HG02852 (cell line): Measurements from ENCODE around the gene KRTAP10-6.
"Not testable (repeated sequence)": the region's sequence is repeated elsewhere in the genome, so short reads cannot be mapped to it uniquely, and the experiment has no call there.

Source experiments
- ATAC-seq: cut with Tn5 transposase; IDR thresholded peaks from one replicate; pipeline ENCODE4 v1.9.1; 2021; ENCODE audit warnings: mild to moderate bottlenecking, moderate library complexity; ENCODE audit not compliant: unreplicated experiment

Gene KRTAP10-6

GRCh38 chr21:44600118-44600978 is 8.0 kb upstream of the KRTAP10-6 start, which contains the start of gene KRTAP10-7:
KRTAP10-7 (plus strand) TSS chr21:44600597; CDS start chr21:44600622, 25 bp downstream.
- ATAC-seq = not testable (repeated sequence)

DNA sequence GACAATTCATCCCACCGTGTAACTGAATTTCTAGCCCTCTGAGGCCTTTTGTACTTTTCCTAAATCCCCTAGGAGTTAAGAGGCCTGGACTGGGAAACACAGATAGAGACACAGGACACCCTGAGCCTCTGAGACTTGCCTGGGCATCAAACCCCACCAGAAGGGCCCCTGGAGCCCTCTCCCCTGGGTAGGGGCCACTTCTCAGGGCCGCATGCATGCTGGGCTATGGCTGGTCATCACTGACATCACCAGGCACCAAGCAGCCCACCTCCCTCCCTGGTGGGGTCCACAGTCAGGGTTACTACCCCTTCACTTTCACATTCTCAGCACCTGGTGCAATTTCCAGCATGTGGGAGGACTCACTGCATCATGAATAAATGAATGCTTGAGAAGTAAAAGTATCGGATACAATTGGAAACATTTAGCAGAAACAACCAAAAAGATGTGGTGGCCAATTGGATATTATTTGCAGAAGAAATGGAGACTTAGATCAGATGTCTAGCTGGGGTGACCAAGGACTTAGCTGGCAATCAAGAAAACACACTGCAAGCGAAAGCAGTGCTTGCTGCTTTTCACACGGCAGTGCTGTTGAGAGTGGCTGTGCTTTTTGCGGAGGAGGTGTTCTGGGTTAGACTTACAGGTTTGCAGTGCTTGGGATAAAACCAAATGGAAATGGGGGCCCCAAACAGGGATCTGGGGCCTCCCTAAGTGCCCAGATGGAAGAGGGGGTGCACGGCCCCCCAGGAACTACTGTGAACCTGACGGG is 7.1 kb upstream of the KRTAP10-6 start:
- ATAC-seq = no peak

GRCh38 chr21:44598061-44598460 is 5.8 kb upstream of the KRTAP10-6 start:
- no peak for ATAC-seq

DNA sequence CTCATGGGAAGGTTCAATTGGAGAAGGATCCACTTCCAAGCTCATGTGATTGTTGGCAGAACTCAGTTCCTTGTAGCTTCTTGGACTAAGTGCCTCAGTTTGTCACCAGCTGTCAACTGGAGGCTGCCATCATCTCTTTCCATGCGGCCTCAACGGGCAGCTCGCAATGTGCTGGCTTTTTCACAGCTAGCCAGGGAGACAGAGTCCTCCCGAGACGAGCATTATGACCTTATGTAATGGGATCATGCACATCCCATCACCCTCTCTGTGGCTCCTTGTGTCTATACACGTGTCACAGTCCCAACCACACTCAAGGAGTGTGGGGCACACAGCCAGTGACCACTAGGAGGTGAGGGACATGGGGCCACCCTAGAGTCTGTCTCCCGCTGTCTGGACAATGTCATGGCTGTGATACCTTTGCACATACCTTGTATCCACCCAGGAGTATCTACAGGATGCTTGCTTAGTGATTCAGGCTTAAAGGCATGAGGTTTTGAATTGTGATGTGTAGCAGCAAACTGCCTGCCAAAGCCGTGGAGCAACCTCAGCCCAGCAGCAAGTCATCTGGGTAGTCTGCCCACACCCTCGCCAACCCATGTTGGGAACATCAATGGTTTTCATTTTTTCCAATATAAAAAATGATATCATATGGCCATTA is 3.9 kb upstream of the KRTAP10-6 start:
- no peak for ATAC-seq

DNA sequence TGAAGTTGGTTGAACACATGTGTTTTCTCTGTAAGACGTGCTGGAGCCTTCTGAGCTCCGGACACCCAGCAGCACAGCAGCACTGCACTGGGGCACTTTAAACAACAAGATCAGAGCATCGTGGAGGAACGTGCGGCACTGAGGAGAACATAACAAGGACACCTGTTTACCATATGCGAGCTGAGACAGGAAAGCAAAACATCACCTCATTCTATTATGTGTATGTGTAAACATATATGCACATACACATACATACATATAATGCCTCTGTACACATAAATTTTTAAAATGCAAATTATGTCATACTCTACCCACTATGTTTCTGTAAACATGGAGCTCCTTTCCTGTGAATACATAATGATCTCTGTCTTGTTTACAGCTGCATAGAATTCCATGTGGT is 3.2 kb upstream of the KRTAP10-6 start:
- ATAC-seq = no peak

- no peak for ATAC-seq
Measured at GRCh38 chr21:44594406-44594916, 2.2 kb upstream of the KRTAP10-6 start.

GRCh38 chr21:44593598-44594405 is 1.5 kb upstream of the KRTAP10-6 start:
- no peak for ATAC-seq

- ATAC-seq = not testable (repeated sequence)
Measured at GRCh38 chr21:44591801-44592130, 539 bp downstream of the KRTAP10-6 start.

DNA sequence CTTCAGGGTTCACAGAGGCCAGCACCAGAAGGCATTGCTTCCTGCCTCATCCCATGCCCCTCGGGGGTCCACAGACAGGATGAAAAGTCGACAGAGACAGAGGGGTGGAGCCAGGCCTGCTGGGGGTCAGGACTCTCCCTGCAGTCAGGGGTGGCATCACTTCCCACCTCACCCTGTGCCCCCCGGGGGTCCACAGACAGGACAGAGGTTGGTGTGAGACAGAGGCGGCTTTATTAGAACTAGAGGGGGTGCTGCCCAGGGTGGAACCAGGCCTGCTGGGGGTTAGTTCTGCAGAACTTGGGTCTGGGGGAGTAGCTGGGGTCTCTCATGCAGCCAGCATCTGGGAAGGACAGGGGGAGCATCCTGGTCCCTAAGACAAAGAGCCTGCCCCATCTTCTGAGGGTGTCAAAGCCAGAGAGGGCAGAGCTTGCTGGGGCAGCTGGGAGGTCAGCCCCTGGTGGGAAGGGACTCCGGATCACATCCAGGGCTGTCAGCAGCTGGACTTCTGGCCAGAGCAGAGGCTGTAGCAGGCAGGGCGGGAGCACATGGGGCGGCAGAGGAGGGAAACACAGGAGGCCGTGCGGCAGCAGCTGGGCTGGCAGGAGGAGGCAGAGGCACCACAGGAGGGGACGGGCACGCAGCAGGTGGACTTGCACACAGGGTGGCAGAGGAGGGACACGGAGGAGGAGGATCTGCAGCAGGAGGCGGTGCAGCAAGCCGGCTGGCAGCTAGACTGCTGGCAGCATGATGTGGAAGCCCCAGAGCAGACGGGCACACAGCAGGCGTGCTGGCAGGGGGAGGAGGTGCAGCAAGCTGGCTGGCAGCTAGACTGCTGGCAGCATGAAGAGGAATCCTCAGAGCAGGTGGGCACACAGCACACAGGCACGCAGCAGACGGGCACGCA is 1.2 kb downstream of the KRTAP10-6 start:
- not testable (repeated sequence) for ATAC-seq

- no peak for ATAC-seq
Measured at GRCh38 chr21:44590311-44590721, 2.0 kb downstream of the KRTAP10-6 start.

GRCh38 chr21:44589586-44590305 is 2.6 kb downstream of the KRTAP10-6 start:
- ATAC-seq = no peak

DNA sequence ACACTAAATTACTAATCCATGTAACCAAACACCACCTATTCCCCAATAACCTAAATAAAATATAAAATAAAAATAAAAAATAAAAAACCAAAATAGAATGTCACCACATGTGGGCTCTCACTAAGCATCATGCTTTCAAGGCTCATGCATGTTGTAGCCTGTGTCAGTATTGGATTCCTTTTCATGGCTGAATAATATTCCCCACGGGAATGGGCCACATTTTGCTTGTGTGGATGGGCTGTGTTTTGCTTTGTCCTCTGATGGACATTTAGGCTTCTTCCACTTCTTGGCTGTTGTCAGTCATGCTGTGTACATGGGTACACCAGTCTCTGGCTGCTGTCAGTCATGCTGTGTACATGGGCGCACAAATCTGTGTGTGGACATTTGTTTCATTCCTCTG is 3.2 kb downstream of the KRTAP10-6 start:
- ATAC-seq = no peak

DNA sequence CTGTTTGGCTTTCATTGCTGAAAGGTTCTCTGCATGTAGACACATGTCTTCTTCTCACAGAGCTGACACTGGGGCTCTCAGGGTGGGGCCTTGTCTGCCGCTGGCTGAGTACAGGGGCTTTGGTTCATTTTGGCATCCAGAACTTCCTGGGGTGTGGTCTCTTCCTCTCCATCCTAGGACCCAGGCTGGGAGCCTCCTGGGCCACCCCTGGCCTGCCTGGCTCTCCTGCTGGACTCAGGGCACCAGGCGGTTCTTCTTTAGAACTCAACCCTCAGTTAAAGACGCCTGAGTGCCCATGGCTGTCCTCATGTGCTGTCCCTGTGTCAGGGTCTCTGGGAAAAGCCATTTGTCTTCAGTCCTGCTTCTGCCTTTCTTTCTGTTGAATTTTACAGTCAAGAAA is 6.4 kb downstream of the KRTAP10-6 start:
- ATAC-seq = no peak

GRCh38 chr21:44583800-44584147 is 8.5 kb downstream of the KRTAP10-6 start:
- no peak for ATAC-seq

GRCh38 chr21:44583089-44583799 is 9.1 kb downstream of the KRTAP10-6 start:
- ATAC-seq = no peak

DNA sequence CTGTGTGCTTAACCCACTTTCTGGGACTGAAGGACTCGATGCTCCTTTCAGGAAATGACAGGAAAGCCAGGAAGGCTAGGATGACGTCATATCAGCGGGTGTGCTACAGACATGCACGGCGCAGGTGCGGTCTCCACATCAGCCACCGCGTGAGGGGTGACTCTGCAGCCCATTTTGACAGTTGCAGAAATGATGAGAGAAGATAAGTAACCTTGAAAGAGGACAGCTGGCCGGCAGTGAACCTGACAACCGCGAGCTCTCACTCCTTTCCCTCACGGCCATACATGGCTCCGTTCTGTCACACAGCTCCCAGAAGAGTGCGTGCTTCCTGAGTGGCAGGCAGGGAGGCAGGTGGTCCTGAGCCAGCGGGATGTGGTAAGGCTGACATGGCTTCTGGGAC is 10.2 kb downstream of the KRTAP10-6 start:
- ATAC-seq = no peak

- ATAC-seq = no peak
Measured at GRCh38 chr21:44581158-44581557, 11.1 kb downstream of the KRTAP10-6 start.

DNA sequence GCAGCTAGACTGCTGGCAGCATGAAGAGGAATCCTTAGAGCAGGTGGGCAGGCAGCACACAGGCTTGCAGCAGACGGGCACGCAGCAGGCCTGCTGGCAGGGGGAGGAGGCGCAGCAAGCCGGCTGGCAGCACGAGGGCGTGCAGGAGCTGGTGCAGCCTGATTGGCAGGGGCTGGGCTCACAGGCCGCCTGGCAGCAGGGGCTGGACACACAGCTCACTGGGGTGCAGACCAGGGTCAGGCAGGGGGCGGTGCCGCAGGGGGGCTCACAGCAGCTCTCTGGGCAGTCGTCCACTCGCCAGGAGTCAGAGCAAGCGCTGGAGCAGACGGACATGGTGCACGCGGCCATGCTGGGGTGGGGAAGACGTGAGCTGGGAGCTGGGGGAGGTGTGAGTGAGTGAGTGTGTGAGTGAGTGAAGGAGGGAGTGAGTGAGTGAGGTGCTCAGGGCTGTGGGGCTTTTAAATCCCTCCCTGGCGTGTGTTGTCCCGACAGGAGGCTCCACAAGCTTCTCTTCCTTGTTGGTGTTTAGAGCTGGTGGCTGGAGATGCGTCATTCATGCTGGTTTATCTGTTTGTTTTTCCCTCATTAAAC is 12.0 kb downstream of the KRTAP10-6 start, which contains the start of gene KRTAP10-5:
Gene KRTAP10-5 (minus strand): TSS at position 374 of the 591 bp plus-strand sequence. CDS start 26 bp downstream, at position 348.
- ATAC-seq = not testable (repeated sequence)
